ENCODE results near the gene HOXC12.

The HOXC12 gene

GRCh38 chr12:53940443-53941014 is 14.2 kb upstream of the HOXC12 start:
- DNase-seq (ENCODE audit: low spot score) = no peak

- no peak for DNase-seq (ENCODE audit: low spot score)
Measured at GRCh38 chr12:53941187-53941586, 13.5 kb upstream of the HOXC12 start.

DNA sequence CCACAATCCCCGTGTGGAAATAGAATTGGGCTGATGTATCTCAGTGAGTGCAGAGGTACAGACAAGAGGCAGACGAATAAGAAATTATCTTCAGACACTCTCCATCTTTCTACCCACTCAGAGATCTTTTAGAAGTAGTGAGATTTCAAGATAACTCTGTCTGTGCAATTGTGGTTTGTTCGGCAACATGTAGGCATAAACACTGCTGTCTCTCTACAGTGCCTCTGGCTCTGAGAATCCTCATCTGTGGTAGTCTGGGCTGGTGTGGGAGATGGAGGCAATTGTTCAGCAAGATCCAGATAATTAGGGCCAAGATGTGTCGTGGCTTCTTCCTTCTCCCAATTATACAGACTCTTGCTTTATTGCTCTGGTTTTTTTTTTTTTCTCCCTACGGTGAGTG is 13.0 kb upstream of the HOXC12 start:
- no peak for DNase-seq (ENCODE audit: low spot score)

DNA sequence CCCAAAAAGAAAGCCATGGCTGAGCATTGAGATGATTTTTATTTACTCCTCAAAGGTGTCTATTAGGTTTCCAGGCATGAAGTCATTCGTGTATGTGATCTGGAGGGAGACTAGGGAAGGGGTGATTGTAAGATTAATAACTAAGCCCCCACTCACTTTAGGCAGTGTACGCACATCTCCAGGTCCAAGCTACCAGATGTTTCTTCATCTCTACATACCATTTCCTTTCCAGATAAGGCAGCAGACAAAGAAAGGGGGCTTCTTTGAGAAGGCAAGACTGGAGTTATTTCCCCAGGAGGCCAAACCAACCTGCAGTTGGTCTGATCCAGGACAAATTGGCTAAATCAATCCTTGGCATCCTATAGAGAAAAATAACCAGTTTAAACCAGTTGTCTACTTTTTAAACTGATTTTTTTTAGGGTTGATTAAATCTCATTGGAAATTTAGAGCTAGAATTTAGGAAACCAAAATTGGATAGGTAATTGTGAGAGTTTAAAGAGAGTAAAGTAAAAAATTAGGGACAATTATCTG is 12.2 kb upstream of the HOXC12 start:
- DNase-seq (ENCODE audit: low spot score) = no peak

DNA sequence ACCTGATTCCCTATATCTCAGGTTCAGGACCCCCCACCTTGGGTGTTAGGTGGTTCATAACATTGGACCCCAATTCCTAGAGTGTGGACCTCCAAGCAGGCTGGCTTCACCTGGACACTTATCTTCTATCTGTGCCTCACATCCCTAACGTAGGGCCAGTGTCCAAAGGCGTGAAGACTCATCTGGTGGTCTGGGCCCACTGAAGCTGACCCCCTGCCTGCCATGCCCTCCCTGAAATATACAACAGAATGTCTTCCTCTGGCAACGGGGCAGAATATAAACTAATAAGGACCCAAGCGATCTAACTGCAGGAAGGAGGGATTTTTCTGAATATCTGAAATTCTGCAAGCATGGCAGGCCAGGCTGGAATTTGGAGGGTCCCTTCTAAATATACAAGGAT is 10.5 kb upstream of the HOXC12 start:
- DNase-seq (ENCODE audit: low spot score) = no peak

GRCh38 chr12:53944907-53945847 is 9.5 kb upstream of the HOXC12 start:
- DNase-seq (ENCODE audit: low spot score) = no peak

- DNase-seq (ENCODE audit: low spot score) = no peak
Measured at GRCh38 chr12:53947743-53948142, 7.0 kb upstream of the HOXC12 start.

DNA sequence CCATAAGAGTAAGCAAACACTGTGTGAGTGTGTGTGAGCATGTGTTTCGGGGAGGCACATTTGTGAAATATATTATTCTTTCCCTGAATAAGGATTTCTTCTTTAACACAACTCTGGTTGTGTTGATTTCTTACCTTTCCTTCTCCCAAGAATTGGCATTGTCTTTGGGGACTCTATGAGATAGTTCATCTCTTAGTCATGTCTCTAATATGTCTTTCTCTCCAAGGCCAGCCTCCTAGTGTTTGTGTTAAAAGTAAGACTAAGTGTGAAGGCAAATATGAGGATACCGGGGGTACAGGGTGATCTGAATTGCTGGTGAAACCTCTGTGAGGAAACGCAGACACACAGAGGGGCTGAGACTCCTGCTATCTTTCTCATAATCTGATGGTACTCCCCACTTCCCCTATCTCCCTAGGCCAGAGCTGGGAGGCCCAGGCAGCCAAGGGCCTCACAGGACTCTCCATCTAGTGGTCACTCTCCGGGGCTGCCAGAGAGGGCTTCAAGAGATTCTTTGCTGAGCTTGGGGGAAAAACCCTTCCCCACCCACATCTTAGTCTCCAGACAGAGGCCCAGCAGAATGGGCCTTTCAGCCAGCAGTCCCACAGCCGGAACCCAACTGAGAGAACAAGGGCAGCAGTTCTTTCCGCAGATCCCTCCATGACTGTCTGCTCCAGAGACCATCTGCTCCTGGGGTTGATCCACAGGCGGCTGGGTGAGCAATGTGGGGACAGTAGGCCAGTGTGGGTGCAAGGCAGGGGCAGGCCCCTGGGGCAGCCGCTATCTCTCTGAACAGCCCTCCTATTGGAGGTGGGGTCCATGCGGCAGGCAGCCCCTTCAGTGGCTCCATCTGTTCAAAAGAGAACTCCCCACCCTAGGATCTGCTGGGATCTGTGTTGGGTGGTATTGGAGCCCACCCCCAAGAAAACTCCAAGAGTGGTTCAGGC is 5.8 kb upstream of the HOXC12 start:
- no peak for DNase-seq (ENCODE audit: low spot score)

GRCh38 chr12:53949631-53950436 is 4.9 kb upstream of the HOXC12 start:
- DNase-seq (ENCODE audit: low spot score) = no peak

DNA sequence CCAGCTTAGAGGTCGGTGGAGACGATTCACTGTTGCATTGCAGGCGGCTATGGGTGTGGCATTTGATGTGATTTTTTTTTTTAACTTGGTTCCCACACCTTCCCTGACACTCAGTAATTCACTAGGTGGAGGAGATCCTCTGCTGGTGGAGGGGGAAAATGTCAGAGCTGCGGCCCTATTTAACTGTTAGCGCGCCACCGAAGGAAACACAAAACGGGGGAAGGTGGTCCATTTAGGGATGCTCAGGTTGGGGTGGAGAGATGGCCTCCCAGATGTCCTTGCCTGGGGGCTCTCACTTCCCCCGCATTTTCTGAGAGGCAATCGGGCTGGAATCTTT is 4.3 kb upstream of the HOXC12 start:
- no peak for DNase-seq (ENCODE audit: low spot score)

GRCh38 chr12:53950789-53951576 is 3.7 kb upstream of the HOXC12 start:
- no peak for DNase-seq (ENCODE audit: low spot score)

- DNase-seq (ENCODE audit: low spot score) = no peak
Measured at GRCh38 chr12:53951577-53952334, 2.9 kb upstream of the HOXC12 start.

DNA sequence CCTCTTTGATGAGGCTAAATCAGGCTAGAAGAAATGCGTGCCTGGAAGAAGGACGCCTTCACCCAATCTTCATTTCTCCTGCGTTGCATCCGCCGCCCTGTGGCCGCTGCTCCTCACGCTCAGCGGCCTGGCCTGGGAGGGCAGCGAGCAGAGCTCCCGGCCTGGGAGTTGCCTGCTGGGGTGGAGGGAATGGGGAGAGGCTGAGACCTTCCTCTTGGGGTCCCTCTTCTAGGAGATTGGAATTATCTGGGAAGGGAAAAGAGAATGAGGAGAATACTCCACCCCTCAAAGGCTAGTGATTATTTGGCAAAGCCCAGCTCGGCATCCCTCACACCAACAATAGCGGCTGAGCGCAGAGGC is 2.4 kb upstream of the HOXC12 start:
- no peak for DNase-seq (ENCODE audit: low spot score)

GRCh38 chr12:53952871-53953734 is 1.6 kb upstream of the HOXC12 start:
- no peak for DNase-seq (ENCODE audit: low spot score)

DNA sequence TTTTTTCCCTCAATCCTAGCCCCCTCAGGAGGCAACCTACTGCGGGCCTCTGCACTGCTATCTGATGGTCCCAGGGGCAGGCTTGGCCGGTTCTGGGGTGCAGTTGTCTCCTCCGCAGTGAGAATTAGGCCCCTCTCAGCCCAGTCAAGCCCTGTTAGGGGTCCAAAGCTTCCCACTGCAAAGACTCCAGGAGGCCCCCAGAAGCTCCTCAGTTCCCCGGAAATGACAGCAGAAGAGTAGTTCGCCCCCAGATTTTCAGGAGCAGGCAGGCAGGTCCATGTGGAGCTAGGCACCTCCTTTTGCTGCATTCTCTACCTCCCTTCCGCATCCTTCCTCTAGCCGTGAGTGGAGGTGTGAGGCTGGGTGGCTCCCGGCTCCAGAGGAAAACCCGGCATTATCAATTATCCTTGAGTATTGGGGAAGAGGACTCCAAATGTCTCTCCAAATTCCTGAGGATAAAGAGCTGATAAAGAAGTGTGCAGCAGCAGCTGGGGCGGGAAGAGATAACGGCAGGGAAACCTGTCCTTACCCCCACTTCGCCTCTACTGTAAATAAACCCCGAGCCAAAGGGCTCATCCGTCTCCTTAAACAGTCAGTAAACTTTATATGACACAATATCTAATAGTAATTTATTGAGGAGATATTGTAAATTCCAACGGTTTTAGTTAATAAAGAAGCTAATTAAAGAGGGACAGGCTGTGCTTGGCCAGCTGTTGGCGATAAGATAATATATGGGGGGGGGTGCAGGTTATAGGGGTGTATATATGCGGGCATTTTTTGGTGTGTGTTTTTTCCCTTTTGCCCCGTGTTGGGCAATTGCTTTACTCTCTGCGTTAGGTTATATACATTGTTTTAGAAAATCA is 641 bp upstream of the HOXC12 start:
- no peak for DNase-seq (ENCODE audit: low spot score)

DNA sequence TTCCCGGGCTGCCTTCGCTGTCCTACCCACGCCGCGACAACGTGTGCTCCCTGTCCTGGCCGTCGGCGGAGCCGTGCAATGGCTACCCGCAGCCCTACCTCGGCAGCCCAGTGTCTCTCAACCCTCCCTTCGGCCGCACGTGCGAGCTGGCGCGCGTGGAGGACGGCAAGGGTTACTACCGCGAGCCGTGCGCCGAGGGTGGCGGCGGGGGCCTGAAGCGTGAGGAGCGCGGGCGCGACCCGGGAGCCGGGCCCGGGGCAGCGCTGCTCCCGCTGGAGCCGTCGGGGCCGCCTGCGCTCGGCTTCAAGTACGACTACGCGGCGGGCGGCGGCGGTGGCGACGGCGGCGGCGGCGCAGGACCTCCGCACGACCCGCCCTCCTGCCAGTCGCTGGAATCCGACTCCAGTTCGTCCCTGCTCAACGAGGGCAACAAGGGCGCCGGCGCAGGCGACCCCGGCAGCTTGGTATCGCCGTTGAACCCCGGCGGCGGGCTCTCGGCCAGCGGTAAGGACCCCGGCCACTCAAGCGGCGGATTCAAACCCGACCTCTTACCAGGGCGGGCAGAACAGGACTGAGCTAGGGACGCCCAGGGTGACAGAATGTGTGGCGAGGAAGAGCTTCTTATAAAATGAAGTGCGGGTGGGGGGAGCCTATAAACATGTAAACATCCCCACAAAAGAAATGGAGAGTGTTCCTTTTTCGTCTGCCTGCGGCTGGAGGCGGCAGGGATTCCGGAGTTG is 503 bp downstream of the HOXC12 start:
- DNase-seq (ENCODE audit: low spot score) = no peak

GRCh38 chr12:53955776-53956250 is 1.1 kb downstream of the HOXC12 start:
- no peak for DNase-seq (ENCODE audit: low spot score)

Data from COLO829 (cell line).